Measurements from ENCODE around the gene NCK1. TPM values are rescaled to one million over a fixed set of nuclear protein-coding genes. Genes with fewer than 3 reads are reported as not detected.
"Not testable (repeated sequence)": the region's sequence is repeated elsewhere in the genome, so short reads cannot be mapped to it uniquely, and the experiment has no call there.

The NCK1 gene
- total RNA-seq, 4 donors from 2014 or later: 48.4 to 85.3 (median 60.2) TPM

GRCh38 chr3:136885357-136886213, 23.6 kb downstream of the NCK1 start:
- H3K4me1 ChIP-seq: no peaks in the 10 kb centered on the region
- DNase-seq: no peak
- intact Hi-C loops (cut with DNase I; ENCODE audit: low total_unique reads): no loop called here

GRCh38 chr3:136889947-136890346, 27.9 kb downstream of the NCK1 start:
- intact Hi-C loops (cut with DNase I; ENCODE audit: low total_unique reads): no loop called here

More at GRCh38 chr3:136885357-136886213, 23.6 kb downstream of the NCK1 start:
- TF ChIP-seq CTCF (IDR thresholded peaks at IDR 0.05): no peak
- no peak for TF ChIP-seq POLR2A (IDR thresholded peaks at IDR 0.05)
- H3K27me3 ChIP-seq: no peaks in the 10 kb centered on the region
- H3K9me3 ChIP-seq: no peaks in the 10 kb centered on the region
- H3K27ac ChIP-seq: no peak overlapping the region
- no peaks in the 10 kb centered on the region for H3K36me3 ChIP-seq
- no peak overlapping the region for H3K4me3 ChIP-seq

GRCh38 chr3:136891934-136892855, 30.2 kb downstream of the NCK1 start:
- intact Hi-C loops (cut with DNase I; ENCODE audit: low total_unique reads): no loop called here
- TF ChIP-seq POLR2A (IDR thresholded peaks at IDR 0.05): no peak
- no peak for TF ChIP-seq CTCF (IDR thresholded peaks at IDR 0.05)
- Histone ChIP-seq H3K27me3 (no peaks in the 10 kb centered on the region), H3K27ac (no peak overlapping the region), H3K4me3 (no peak overlapping the region), H3K36me3 (no peaks in the 10 kb centered on the region), H3K4me1 (no peaks in the 10 kb centered on the region), H3K9me3 (no peaks in the 10 kb centered on the region)
- DNase-seq: no peak

More at GRCh38 chr3:136889947-136890346, 27.9 kb downstream of the NCK1 start:
- no peak for TF ChIP-seq CTCF (IDR thresholded peaks at IDR 0.05)
- TF ChIP-seq POLR2A (IDR thresholded peaks at IDR 0.05): no peak
- no peak for DNase-seq
- no peaks in the 10 kb centered on the region for H3K27me3 ChIP-seq
- H3K27ac ChIP-seq: no peak overlapping the region
- no peaks in the 10 kb centered on the region for H3K4me1 ChIP-seq
- no peaks in the 10 kb centered on the region for H3K9me3 ChIP-seq
- no peaks in the 10 kb centered on the region for H3K36me3 ChIP-seq
- no peak overlapping the region for H3K4me3 ChIP-seq

GRCh38 chr3:136893848-136894443, 31.9 kb downstream of the NCK1 start:
- H3K36me3 ChIP-seq: no peaks in the 10 kb centered on the region
- intact Hi-C loops (cut with DNase I; ENCODE audit: low total_unique reads): no loop called here
- no peaks in the 10 kb centered on the region for H3K27me3 ChIP-seq
- DNase-seq: no peak
- no peak overlapping the region for H3K27ac ChIP-seq
- no peak overlapping the region for H3K4me3 ChIP-seq
- TF ChIP-seq CTCF (IDR thresholded peaks at IDR 0.05) (no peak), POLR2A (IDR thresholded peaks at IDR 0.05) (no peak)
- H3K4me1 ChIP-seq: no peaks in the 10 kb centered on the region
- H3K9me3 ChIP-seq: no peaks in the 10 kb centered on the region

GRCh38 chr3:136897171-136897570, 35.2 kb downstream of the NCK1 start:
- H3K4me3 ChIP-seq; DNase-seq; H3K36me3 ChIP-seq; H3K27ac ChIP-seq; H3K27me3 ChIP-seq; H3K9me3 ChIP-seq; H3K4me1 ChIP-seq; intact Hi-C loops (cut with DNase I; ENCODE audit: low total_unique reads): not testable (repeated sequence)

All from uterus (tissue), 4 donors.